Ovary (tissue), 3 donors: ENCODE measurements around the gene LBP.

Experiments
- EP300 ChIP-seq: sonication (generic); formaldehyde crosslinking; IDR thresholded peaks from one replicate; pipeline ENCODE4 v1.6.1; 2017; ENCODE audit warnings: antibody characterized with exemption
- TF ChIP-seq, protein P1 (sequence below), 3 donors: fragments of 450-650 bp in 2 of 3; fragments of 200-600 bp in 1 of 3; IDR thresholded peaks; one replicate each; pipeline versions ENCODE4 v1.5.1 to v1.8.0; 2016 to 2022; ENCODE audit warnings: antibody characterized with exemption in 3 of 3, mild to moderate bottlenecking in 1 of 3
- donor health status: DM: no; HTN: no; CAD: no.

- TF ChIP-seq, protein P1, sequence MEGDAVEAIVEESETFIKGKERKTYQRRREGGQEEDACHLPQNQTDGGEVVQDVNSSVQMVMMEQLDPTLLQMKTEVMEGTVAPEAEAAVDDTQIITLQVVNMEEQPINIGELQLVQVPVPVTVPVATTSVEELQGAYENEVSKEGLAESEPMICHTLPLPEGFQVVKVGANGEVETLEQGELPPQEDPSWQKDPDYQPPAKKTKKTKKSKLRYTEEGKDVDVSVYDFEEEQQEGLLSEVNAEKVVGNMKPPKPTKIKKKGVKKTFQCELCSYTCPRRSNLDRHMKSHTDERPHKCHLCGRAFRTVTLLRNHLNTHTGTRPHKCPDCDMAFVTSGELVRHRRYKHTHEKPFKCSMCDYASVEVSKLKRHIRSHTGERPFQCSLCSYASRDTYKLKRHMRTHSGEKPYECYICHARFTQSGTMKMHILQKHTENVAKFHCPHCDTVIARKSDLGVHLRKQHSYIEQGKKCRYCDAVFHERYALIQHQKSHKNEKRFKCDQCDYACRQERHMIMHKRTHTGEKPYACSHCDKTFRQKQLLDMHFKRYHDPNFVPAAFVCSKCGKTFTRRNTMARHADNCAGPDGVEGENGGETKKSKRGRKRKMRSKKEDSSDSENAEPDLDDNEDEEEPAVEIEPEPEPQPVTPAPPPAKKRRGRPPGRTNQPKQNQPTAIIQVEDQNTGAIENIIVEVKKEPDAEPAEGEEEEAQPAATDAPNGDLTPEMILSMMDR (IDR thresholded peaks at IDR 0.05), result no peak
- no peak for TF ChIP-seq EP300
These were observed 48.9 kb downstream of the LBP start for GRCh38 chr20:38395165-38395564.
